Neural cell (in vitro differentiated cells): ENCODE results near the gene TAS2R38.

Source experiments
- EZH2 ChIP-seq: fragments of 200-600, 300-800 bp; shearing (Covaris generic), sonication (generic); IDR thresholded peaks from 2 replicates; pipeline ENCODE4 v1.6.1; 2014; ENCODE audit warnings: antibody characterized with exemption, low read length, borderline replicate concordance, mild to moderate bottlenecking; ENCODE audit not compliant: insufficient read depth, poor library complexity, severe bottlenecking
- POLR2AphosphoS5 ChIP-seq: IDR thresholded peaks from 2 replicates; pipeline ENCODE4 v1.6.1; 2012
- TF ChIP-seq, protein P1 (sequence below): fragments of 450-650 bp; IDR thresholded peaks from 2 replicates; pipeline ENCODE4 v1.5.1; 2014; ENCODE audit warnings: antibody characterized with exemption, mild to moderate bottlenecking, moderate library complexity; ENCODE audit not compliant: poor library complexity, severe bottlenecking

GRCh38 chr7:142009187-142009586 lies 35.6 kb upstream of the TAS2R38 start:
- TF ChIP-seq, protein P1, sequence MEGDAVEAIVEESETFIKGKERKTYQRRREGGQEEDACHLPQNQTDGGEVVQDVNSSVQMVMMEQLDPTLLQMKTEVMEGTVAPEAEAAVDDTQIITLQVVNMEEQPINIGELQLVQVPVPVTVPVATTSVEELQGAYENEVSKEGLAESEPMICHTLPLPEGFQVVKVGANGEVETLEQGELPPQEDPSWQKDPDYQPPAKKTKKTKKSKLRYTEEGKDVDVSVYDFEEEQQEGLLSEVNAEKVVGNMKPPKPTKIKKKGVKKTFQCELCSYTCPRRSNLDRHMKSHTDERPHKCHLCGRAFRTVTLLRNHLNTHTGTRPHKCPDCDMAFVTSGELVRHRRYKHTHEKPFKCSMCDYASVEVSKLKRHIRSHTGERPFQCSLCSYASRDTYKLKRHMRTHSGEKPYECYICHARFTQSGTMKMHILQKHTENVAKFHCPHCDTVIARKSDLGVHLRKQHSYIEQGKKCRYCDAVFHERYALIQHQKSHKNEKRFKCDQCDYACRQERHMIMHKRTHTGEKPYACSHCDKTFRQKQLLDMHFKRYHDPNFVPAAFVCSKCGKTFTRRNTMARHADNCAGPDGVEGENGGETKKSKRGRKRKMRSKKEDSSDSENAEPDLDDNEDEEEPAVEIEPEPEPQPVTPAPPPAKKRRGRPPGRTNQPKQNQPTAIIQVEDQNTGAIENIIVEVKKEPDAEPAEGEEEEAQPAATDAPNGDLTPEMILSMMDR, result no peak
- no peak for TF ChIP-seq POLR2AphosphoS5
- TF ChIP-seq EZH2, result no peak
